ENCODE data around the gene COMMD2.

Gene COMMD2

DNA sequence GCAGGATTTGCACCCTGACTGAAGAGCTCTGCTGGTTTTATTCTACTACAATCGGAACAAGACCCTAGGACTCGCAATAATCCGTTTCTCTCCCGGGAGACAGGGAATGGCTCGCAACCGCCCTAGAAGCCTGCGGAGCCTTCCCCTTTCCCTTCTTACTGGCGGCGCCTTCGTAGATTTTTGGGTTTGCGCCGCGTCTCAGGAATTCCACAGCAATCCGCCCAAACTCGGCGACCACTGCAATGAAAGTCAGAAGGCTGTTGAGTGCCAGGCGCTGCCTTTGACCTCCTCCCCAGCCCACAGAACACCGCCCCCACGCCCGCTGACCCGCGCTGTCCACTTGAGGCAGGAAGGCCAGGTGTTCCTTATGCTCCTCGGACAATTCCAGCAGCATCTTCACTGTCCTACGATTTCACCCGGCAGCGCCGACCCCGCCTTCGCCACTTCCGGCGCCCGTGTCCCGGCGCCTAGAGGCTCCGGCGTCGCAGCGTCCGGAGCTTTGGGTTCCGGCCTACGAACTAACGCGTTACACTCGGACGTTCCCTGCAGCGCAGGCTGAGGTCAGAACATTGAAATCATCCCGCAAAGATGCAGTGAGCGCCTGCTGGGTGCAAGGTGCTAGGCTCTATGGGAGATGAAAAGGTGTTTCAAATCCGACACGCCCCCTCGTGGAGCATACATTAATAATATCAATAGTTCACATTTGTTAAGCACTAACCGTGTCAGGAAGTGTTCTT, at the start of gene COMMD2:
TSS of gene COMMD2 (minus strand) at position 439 of the 737 bp plus-strand sequence. CDS start at position 394, 45 bp downstream.
- peak in 57 of 58 donors; percentile 1 to 85 (median 61) for DNase-seq

DNA sequence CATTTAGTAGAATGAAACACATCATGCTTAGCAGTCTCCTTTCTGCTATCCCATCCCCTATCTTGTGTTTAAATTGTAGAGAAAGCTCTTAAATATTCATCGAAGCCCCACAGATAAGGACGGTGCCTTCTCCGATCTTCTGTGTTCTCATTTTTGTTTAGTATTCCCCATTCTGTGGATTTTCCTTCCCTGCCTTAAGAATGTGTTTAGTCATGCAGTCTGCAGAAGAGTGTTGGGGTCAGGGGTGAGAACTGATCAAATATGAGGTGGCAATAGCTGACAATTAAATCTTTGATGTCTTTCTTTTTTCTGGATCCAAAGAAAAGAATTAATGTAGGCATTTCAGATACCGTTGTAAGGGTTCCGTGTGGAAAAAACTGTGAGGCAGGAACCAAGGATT, 49.4 kb upstream of the COMMD2 start:
- no peak for DNase-seq

DNA sequence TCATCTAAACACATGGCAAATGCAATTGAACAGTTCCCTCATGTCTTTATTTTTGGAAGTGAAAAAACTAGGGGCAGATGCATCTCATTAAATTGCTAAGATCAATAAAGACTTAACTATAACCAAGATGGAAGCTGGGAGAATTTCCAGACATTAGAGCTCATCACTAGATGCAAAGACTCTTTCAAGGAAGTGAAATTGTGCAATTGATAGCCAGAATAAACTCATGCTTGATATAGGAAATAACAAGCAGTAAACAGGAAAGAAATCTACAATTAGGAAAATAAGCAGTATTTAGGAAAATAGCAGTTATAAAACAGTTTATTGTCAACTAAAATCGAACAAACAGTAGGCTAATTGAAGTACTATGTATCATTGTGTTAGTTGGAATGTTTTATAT, 48.9 kb upstream of the COMMD2 start:
- no peak for DNase-seq

- no peak for DNase-seq
Observed at GRCh38 chr3:149800693-149801092, 48.4 kb upstream of the COMMD2 start.

GRCh38 chr3:149796026-149796425, 43.7 kb upstream of the COMMD2 start:
- DNase-seq = no peak

DNA sequence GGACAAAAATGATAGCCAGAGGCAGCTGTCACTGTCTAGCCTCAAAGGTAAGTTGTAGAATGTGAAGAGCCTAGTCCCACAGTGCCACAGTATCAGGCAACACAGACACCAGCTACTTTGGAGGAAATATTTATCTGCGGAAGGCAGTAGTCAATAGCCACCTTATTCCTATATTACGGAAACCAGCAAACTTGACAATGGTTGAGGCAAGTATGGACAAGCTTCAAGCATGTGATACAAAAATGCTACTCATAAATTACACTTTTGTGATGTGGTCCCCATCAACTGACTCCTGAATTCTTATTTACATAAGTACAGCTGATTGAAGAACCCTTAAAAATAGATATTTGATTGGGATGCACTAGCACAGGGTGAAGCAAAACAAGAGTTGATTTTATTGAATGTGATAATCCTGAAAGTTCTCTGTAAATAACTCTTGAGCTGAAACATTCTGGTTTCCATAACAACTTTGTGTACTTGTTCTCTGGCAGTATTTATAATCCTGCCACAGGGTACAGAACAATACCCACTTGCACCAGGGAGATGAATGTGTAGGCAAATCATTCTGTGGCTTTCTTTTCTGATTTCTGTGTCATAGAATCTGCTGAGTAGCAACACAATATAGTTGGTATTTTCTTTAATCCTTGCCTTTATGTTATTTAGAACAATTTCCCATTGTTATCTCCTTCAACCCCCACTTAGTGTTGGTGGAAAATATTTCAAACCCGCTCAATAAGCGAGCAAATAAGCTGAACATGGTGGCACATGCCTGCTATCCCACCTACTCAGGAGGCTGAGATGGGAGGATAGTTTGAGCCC, 40.4 kb upstream of the COMMD2 start, which contains the start of gene ANKUB1:
TSS of gene ANKUB1 (minus strand) at position 103 of the 819 bp plus-strand sequence. CDS start 188 bp downstream, outside the sequence.
- DNase-seq = no peak

- DNase-seq = no peak
Observed at GRCh38 chr3:149790698-149791097, 38.4 kb upstream of the COMMD2 start.

GRCh38 chr3:149790268-149790667, 38.0 kb upstream of the COMMD2 start:
- no peak for DNase-seq

- DNase-seq = no peak
Observed at GRCh38 chr3:149784064-149784704, 31.9 kb upstream of the COMMD2 start.

GRCh38 chr3:149783576-149783975, 31.3 kb upstream of the COMMD2 start:
- no peak for DNase-seq

- no peak for DNase-seq
Observed at GRCh38 chr3:149781741-149782140, 29.5 kb upstream of the COMMD2 start.

DNA sequence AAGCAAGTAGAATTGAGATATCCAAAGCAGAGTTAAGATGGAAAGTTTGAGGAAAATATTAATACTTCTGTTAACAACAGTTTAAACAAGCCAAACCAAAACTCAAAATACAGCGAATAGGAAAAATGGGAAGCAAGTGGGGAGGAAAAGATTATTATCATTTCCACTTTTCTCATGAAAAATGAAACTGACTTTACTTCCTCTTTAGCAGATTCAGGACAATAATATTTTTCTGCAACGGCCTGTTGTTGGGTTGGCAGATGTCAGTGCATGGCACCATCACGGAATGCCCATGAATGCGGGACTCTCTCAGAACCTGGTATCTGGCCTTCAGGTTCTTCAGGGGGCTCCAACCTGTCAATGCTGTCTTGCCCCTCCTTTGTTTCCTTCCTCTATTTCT, 28.9 kb upstream of the COMMD2 start:
- DNase-seq = no peak

DNA sequence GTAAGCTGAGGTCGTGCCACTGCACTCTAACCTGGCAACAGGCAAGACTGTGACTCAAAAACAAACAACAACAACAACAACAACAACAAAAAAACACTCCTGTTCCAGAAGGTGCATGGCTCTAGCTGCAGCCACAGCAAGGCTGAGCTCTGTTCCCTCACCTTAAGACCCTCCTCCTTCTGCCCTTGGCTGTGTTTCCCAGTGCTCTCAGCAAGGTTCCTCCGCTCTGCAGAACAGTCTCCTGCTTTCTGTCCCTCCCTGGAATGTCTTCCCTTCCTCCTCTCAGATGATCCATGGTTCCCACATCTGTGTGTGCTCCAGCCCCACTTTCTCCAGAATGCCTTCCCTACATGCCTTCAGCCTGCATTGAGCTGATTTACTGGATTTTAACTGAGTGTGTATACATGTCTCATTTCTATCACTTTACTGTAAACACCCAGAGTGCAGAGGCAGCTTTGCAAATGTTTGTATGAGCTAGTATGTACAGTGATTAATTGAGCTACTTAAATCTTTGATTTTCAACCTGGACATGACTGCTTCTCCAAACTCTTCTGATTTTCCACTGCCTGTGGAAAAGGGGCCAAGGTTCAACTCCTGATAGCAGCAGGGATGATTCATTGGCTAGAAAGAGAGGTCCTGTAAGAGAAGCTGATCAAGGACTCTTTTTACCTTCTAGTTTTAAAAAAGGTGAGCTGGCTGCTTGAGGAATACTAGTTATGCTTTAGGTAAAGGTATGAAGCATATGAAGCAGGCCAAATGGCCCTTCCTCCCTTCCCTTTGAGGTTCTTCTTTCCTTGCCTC, 25.3 kb upstream of the COMMD2 start:
- DNase-seq = no peak

DNA sequence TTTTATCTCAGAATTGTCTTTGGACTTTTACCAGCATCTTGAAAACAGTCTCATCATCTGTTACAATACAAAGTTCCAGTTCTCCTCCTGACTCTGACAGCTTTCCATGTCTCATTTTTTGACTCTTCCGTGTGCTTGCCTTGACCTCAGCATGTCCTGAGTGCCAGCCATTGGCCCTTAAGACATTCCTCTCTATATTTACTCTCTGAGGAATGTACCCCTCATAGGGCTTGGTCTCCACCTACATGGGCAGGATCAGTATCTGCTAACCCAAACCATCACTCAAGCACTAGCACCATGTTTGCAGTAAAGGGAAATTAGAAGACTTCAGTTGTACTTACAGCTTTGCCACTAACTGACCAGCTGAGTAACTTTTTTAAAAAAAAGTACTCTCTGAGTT, 23.9 kb upstream of the COMMD2 start:
- no peak for DNase-seq

- DNase-seq = no peak
Observed at GRCh38 chr3:149772861-149773260, 20.6 kb upstream of the COMMD2 start.

DNA sequence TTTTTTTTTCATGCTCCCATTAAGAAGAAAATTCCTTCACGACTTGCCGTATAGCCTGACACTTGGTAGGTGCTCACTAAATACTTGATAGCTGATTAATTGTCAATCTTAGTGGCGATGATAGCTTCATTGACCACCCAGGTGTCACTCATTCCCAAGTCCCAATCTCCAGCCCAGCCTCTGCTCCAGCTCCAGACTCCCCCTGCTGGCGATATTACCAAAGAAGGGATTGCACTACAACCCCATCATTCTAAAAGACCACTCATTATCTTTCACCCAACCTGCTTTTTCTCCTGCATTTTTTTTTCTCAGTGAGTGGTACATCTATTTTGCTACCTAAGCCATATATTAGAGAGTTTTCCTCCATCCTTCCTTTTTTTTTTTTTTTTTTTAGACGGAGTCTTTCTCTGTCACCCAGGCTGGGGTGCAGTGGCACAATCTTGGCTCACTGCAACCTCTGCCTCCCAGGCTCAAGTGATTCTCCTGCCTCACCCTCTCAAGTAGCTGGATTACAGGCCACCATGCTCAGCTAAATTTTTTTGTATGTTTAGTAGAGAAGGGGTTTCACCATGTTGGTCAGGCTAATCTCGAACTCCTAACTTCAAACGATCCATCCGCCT, 19.5 kb upstream of the COMMD2 start:
- DNase-seq = peak in 8 of 58 donors; percentile 1 to 26 (median 2)

- DNase-seq = no peak
Observed at GRCh38 chr3:149770246-149770645, 18.0 kb upstream of the COMMD2 start.

- DNase-seq = no peak
Observed at GRCh38 chr3:149768704-149769103, 16.4 kb upstream of the COMMD2 start.

DNA sequence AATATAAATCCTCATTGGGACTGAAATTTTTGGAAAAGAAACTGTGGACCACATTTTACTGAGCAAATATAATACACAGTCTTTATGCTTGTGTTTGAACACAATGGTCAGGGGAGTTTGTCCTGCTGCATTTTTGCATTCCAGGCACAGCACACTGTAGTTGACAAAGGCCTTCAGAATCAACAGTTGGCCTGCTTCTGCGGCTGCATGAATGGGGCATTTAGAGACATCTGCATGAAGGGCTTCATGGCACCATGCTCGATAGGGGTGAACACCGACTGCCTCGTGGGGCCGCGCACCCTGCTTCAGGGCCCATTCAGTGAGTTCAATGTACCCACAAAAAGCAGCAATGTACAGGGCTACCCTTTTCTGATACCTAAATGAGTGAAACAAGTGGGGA, 15.4 kb upstream of the COMMD2 start:
- DNase-seq = peak in 53 of 58 donors; percentile 8 to 91 (median 62)

- DNase-seq = peak in 8 of 58 donors; percentile 0 to 72 (median 16)
Observed at GRCh38 chr3:149765762-149766334, 13.6 kb upstream of the COMMD2 start.
